GM19099 (cell line): ENCODE data around the gene FGF18.

ENCODE experiments used
- POLR2A ChIP-seq: IDR thresholded peaks from 3 replicates; pipeline ENCODE4 v1.6.1; 2011; ENCODE audit warnings: low read depth; ENCODE audit not compliant: insufficient read length; ENCODE audit errors: extremely low read depth

FGF18 gene

GRCh38 chr5:171463862-171464229 is 44.4 kb downstream of the FGF18 start:
- no peak for TF ChIP-seq POLR2A

GRCh38 chr5:171464829-171465228 is 45.4 kb downstream of the FGF18 start:
- no peak for TF ChIP-seq POLR2A

- TF ChIP-seq POLR2A: no peak
Measured at GRCh38 chr5:171467107-171467506, 47.7 kb downstream of the FGF18 start.

GRCh38 chr5:171469326-171469725 is 49.9 kb downstream of the FGF18 start:
- no peak for TF ChIP-seq POLR2A

- no peak for TF ChIP-seq POLR2A
Measured at GRCh38 chr5:171470420-171470819, 51.0 kb downstream of the FGF18 start.

GRCh38 chr5:171474230-171474813 is 54.9 kb downstream of the FGF18 start:
- no peak for TF ChIP-seq POLR2A

GRCh38 chr5:171475596-171475995 is 56.1 kb downstream of the FGF18 start:
- no peak for TF ChIP-seq POLR2A

GRCh38 chr5:171476701-171477100 is 57.3 kb downstream of the FGF18 start:
- no peak for TF ChIP-seq POLR2A

GRCh38 chr5:171477101-171477500 is 57.7 kb downstream of the FGF18 start:
- no peak for TF ChIP-seq POLR2A

- TF ChIP-seq POLR2A: no peak
Measured at GRCh38 chr5:171477666-171478065, 58.2 kb downstream of the FGF18 start.

GRCh38 chr5:171478946-171479775 is 59.7 kb downstream of the FGF18 start:
- TF ChIP-seq POLR2A: no peak

GRCh38 chr5:171479776-171480125 is 60.3 kb downstream of the FGF18 start:
- no peak for TF ChIP-seq POLR2A

GRCh38 chr5:171480239-171480638 is 60.8 kb downstream of the FGF18 start:
- TF ChIP-seq POLR2A: no peak

GRCh38 chr5:171481571-171482433 is 62.4 kb downstream of the FGF18 start:
- no peak for TF ChIP-seq POLR2A

GRCh38 chr5:171482434-171482730 is 62.9 kb downstream of the FGF18 start:
- no peak for TF ChIP-seq POLR2A
